NCI-H1930 (cell line): ENCODE data around the gene GPS1.

Experiments used
- DNase-seq, 2 experiments: peaks; one replicate each; lab custom pipeline; 2025; lab: John Stamatoyannopoulos, UW

Gene GPS1

DNA sequence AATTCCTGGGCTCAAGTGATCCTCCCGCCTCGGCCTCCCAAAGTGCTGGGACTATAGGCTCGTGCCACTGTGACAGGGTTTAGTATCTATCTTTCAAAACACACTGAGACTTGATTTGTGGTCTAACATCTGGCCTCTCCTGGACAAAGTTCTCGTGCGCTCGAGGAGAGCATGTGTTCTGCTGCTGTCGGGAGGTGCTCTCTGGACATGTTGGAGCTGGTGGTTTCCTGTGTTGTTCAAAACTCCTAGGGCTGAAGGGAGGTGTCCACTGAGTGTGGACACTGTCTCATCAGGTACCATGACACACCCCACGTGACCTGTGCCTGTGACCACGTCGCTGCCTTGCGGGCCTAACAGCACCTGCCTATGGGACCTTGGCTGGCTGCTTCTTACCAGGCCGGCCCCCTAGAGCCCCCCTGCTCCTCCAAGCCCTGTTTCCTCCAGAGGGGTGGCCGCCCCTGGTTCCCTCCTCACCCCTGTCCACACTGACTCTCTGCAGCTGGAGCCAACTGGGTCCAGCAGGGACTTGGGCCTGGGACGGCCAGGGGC is 5.7 kb upstream of the GPS1 start:
- DNase-seq, result no peak

DNA sequence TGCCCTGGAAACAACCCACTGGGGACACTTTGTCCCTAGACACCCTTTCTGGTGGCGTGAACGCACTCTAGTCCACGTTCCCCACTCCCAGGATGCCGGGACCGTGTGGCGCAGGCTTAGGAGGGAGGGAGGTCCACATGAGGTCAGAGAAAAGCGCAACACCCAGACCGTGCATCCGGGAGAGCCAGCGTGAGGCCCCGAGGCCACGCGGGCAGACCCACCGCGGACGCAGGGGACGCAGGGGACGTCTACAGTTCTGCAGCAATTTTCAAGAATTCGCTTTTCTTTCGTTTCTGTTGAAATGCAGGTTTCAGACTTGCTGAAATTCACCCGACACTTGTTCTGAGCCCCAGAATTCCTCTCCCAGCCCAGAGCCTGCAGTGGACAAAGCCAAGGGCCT is 4.8 kb upstream of the GPS1 start:
- no peak for DNase-seq

DNA sequence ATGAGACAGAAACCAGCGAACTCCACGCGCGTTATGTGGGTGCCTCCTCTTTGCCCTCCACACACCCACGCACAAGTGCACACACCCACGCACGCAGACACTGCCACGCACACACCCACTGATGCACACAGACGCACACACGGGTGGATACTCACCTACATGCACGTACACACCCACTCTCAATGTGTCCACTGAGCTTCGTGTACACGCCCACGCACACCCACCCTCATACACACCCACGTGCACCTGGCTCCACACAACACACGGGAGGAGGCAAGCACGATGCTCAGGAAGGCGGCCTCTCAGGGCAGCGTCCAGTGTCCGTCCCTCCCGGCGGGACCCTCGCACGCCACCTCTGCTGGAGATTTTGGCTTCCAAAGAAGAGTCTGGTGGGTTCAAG is 4.3 kb upstream of the GPS1 start:
- no peak for DNase-seq

DNA sequence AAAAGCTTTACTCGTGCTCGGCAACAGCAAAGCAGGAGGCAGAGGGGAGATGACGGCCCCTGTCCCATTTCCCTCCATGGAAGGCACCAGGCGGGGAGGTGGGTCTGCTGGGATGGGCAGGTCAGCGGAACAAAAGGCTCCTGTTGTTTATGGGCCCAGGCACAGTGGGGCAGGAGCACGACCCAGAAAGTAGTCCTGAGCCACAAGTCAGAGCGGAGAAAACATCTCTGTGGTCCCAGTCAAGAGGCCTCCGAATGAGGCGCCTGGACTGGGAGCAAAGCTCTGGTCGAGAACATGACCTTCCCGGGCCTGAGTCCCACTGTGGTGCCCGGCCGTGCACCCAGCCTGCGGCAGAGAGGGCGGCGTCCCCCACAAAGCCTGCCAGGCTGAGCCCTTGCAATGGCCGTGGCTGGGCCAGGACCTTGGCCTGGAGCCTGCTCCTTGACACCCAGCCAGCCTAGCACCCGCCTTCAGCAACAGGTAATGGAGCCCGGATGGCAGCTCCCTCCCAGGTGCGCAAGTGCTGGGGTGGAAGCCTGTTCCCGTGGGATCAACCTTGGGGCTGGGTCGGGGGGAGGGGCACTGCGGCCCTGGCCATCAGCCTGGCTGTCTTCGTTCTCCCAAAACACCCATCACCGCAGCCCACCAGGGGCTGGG is 3.7 kb upstream of the GPS1 start:
- no peak for DNase-seq

DNA sequence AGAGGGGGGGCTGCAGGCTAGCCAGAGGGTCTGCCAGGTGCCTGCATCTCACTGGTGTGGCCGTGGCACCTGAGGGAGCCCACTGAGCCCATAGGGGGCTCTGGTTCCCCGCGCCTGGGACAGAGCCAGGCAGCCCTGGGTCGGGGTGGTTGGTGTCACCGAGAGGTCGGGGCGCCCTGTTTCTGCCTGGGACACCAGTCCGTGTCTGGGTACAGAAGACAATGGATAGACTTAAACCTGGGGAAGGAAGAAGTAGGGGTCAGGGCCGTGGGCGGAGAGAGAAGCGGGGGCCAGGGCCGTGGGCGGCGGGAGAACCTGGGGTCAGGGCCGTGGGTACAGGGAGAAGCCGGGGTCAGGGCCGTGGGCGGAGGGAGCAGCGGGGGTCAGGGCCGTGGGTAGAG is 3.1 kb upstream of the GPS1 start:
- no peak for DNase-seq

DNA sequence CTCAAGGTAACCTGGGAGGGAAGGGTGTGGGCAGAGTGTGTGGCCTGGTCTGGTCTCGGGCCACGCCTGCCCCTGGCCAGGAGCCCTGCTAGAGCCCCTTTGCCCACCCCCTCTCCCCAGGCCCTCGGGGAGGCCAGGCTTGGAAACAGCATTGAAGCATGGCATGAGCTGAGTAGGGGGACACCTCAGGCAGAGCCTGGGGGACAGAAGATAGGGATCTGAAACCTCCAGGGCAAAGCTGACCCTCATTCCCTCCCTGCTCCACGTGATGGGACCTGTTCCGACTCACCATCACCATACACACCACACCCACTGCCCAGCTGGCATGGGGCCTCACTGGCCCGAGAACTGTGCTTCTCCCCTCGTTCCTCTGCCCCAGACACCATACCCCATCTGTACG is 2.6 kb upstream of the GPS1 start:
- no peak for DNase-seq

DNA sequence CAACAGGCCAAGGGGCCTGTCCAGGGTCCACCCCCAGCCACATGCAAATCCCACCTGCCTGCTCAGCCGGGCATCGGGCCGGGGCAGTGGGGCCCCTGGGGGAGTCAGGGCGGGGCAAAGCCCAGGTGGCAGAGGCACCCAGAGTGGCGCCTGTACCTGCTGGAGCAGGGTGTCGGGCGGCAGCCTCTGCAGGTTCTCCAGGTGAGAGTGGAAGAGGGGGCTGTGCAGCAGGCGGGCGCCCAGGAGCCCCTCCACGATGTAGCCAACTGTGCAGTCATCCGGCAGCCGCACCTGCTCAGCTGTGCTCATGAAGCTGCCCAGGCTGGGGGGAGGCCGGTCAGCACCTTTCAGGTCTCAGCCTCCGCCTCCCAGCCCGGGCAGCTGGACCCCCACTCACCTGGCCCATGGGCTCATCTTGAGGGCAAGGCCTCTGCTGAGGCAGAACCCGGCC is 2.2 kb upstream of the GPS1 start:
- DNase-seq, result no peak

DNA sequence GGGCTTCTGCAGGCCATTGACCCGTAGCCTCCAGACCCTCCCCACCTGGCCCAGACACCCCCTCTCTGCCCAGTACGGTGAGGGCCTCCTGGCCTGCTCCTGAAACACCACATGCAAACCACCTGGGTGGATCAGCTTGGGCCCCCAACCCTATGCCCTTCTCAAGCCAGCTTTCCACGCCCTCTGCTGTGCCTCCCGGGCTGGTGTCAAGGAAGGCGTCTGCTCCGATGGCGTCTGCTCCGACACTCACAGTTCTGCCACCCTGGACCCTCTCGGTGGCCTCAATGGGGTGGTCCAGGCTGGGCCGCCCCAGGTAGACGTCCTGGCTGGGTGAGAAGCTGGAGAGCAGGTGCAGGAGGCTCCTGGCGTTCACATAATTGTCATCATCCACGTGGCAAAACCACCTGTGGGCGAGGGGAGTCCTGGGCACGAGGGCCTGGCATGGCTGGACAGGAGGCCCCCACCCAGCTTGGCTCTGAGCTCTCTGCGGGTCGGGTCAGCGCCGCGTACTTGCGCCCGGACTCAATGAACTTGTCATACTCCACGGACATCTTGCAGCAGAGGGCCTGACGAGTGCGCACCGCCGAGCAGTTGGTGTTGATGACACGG is 1.4 kb upstream of the GPS1 start:
- DNase-seq, result no peak

DNA sequence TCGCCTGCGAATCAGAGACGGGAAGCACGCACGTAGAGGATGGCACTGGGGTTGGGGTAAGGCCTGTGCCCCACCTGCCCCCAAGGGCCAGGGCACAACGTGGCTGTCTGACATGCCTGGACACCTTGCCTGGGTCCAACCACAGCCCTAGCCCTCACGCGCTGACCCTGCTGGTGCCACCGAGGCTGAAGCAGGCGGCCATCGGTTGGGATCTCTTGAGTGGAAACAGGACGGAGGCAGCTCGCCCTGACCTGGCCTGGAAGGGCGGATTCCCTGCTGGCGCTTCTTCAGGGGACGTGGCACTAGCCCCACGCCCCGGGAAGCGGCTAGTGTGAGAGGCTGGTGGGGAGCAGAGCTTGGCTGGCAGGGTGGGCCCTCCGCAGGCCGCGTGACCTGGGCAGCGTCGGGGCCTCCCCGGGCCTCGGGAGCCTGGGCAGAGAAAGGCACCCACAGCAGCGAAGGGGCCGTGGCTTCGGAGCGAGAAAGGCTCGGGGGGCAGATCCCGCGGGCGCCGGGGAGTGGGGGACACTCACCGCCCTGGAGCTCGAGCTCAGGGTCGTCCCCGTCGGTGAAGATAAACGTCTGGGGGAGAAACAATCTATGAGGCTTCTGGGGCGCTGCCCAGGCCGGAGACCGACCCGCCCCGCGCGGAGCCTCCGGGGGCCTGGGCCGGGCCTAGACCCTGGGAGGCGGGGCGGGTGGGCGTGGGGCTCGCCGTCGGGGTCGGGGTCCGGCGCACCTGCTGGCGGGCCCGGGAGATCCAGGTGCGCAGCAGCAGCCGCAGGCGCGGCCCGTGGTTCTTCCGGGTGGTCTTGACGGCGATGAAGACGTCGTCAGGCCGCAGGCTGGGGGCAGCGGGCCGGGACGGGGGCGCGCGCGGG is 697 bp upstream of the GPS1 start:
- DNase-seq, result no peak

DNA sequence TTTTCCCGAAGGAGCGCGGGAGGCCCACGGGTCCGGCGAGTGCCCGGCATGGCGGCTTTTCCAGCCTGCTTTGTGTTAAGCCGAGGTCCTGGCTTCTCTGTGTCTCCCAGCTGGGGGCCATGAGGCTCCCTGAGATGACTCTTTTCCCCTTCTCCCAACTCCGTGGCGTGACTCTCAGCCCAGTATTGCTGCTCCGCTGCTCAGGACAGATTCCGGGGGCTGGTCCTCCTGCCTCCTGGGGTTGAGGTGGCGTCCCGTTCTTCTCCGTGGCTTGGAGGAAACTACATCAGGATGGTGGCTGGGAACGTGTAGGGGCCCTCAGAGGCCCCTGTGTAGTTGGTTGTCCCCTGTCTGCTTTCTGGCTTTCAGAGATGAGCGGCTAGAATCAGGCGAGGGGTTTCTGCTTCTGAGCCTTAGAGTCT is 951 bp downstream of the GPS1 start:
- DNase-seq, result no peak

DNA sequence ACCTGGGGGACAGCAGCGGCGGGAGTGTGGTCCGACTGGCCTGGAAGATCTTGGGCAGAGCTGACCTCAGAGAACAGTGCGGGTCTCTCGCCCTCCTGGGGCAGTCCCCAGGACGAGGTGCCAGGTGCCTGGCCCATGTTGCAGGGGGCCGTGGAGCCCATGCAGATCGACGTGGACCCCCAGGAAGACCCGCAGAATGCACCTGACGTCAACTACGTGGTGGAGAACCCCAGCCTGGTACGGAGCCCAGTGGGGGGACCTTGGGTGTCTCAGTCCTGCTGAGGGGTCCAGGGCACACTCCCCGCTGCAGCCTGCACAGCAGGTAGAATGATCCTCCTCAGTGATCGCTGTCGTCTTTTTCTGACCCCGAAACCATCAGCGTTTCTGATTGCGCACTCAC is 1.4 kb downstream of the GPS1 start:
- DNase-seq, result no peak

DNA sequence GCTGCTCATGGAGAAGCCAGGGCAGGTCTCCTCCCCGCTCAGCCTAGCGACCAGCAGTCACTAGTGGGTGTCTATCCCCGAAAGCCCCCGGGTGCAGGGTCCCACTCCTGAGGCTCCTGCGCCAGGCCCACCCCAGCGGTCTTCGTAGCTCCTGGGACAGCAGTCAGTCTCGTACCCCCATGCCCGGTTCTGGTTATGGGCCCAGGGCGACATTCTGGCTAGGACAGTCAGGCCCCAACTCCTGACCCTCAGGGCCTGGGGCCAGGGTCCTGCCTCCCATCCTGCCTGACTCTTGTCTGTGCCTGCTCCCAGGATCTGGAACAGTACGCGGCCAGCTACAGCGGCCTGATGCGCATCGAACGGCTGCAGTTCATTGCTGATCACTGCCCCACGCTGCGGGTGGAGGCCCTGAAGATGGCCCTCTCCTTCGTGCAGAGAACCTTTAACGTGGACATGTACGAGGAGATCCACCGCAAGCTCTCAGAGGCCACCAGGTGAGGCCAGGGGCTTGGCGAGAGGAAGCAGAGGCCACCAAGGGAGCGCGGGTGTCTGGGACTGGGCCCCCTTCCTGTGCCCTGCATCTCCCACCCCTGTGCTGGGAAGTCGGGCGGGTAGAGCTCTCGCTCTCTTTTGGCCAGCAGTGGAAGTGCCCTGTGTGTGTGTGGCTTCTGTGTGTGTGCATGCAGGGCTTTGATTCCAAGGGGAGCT is 2.0 kb downstream of the GPS1 start:
- no peak for DNase-seq

DNA sequence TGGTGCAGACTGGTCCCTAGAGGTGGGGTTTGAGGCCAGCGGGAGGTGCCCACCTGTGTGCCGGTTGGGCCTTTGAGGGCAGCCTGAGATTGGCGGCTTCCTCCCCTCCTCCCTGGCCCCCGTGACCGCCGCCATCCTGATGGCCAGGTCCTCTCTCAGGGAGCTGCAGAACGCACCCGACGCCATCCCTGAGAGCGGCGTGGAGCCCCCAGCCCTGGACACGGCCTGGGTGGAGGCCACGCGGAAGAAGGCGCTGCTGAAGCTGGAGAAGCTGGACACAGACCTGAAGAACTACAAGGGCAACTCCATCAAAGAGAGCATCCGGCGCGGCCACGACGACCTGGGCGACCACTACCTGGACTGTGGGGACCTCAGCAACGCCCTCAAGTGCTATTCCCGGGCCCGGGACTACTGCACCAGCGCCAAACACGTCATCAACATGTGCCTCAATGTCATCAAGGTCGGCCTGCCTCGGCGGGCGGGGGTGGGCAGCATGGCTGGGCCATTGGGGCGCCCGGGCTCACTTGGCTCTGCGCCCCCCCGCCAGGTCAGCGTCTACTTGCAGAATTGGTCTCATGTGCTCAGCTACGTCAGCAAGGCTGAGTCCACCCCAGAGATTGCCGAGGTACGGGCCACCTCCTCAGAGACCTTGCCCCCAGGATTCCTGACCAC is 2.8 kb downstream of the GPS1 start:
- DNase-seq, result no peak

DNA sequence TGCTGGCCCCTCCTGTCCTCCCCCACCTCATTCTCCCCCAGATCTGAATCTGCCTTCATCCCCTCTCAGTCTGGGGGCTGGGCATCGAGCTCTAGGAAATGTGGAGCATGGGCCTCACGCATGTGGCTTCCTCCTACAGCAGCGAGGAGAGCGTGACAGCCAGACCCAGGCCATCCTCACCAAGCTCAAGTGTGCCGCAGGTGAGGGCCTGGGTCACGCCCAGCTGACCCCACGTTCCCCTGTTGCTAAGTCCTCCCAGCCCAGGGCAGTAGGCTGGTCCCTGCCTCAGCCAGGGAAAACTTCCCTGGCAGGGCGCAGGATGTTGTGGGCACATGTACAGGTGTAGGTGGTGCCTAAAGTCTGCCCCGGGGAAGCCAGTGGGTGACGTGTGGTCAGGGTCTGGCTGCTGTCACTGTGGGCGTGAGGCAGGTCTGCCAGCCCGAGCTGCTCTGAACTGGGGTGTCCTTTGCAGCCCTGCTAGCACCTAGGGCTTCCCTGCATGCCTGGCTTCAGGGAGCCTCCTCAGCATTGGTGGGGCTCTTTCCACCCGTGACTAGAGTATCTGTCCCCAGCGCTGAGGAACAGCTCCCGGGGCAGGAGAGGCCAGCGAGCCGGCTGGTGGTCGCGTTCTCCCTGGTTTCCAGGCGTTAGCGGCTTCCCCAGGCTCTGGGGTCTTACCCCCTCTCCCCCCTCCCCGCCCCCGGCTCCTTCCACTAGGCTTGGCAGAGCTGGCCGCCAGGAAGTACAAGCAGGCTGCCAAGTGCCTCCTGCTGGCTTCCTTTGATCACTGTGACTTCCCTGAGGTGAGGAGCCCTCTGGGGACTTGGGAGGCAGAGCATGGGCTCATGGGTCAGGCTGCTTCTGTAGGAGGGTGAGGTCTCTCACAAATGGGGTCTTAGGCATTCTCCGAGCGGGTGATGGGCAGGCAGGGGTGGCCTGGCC is 3.6 kb downstream of the GPS1 start:
- no peak for DNase-seq

DNA sequence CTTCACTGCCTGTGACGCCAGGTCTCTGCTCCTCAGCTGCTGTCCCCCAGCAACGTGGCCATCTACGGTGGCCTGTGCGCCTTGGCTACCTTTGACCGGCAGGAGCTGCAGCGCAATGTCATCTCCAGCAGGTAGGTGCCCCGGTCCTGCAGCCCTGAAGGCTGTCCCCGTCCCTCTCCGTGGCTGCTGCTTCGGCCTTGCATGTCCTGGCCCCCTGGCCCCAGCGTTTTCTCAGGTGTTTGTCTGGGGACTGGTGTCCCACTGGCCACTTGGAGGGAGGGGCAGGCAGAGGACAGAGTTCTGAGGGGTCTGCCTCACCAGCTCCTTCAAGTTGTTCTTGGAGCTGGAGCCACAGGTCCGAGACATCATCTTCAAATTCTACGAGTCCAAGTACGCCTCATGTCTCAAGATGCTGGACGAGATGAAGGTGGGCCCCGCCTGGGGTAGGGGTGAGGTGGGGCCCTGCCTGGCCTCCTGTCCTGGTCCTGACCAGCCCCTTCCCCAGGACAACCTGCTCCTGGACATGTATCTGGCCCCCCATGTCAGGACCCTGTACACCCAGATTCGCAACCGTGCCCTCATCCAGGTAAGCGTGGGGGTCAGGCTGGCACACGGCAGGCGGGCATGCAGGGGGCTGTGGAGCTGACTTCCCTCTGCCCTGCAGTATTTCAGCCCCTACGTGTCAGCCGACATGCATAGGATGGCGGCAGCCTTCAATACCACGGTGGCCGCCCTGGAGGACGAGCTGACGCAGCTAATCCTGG is 4.4 kb downstream of the GPS1 start:
- no peak for DNase-seq

DNA sequence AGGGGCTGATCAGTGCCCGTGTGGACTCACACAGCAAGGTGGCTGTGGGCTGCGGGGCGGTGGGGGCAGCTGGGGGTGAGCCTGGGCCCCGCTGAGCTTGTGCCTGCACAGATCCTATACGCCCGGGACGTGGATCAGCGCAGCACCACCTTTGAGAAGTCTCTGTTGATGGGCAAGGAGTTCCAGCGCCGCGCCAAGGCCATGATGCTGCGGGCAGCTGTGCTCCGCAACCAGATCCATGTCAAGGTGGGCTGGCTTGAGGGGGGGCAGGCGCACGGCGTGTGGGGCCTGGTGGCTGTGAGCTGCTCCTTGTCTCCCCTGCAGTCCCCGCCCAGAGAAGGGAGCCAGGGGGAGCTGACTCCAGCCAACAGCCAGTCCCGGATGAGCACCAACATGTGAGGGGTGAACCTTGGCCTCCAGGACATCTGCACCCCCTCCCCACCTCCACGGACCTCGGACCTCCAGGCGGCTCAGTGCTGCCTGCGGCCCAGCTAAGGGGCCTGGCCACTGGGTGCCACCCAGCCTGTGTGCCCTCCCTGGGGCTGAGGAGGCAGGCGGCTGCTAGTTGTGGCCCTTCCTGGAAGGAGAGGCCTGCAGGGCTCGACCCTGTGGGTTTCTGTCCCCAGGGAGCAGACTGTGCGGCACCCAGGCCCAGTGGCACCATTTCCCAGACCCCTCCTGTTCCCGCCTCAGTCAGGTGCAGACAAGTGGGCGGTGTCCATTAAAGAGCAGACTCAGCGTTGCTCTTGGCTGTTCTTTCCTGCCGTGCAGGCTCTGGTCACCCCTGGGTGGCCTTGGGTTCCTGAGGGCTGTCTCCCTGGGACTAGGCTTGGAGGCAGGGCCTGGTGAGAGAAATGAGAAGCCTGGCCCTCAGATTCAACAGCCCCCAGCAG is 5.3 kb downstream of the GPS1 start:
- no peak for DNase-seq

DNA sequence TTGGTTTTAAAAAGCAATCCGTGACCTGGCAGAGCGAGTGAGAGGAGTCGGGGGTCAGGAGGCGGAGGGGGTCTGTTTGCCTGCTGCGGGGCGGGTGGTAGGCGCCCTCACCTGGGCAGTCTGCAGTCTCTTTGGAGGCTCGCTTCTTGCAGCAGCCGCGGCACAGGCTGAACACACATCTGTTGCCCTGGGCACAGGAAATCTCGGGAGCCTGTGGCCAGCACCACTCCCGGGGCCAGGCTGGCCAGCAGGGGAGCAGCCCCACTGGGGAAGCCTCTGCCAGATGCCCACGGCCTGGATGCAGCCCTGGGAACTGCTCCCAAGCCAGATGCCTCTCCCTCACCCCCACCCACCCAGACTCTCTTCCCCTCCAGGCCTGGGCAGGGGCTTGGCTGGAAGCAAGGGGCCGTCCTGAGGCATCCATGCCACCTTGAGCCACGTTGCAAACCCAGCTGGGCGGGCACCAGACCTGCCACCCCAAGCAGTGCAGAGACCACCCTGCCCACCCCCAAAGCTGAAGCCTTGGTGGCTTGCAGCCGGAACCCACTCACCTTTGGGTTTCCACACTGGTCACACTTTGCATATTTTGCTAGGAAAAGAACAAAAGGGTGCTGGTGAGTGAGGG is 6.6 kb downstream of the GPS1 start:
- DNase-seq, result no peak

DNA sequence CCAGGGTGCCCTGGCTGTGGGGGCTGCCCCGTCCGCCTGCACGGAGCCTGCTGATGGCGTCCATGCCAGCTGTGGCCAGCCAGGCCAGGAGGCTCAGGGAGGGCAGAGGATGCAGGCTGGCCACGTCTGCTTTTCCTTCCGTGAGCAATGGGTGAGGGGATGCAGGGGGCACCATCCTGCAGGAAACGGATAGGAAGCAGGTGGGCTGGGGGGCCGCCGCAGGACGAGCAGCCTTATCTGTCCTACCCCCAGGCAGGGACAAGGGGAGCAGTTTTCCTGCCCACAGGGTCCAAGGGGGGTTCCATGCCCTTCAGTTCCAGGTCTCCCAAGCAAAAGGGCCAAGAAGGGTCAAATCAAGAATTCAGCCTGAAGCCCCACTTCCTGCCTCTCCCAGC is 7.2 kb downstream of the GPS1 start:
- no peak for DNase-seq
